ENCODE results near the gene NAGS. TPM values are rescaled to one million over a fixed set of nuclear protein-coding genes. Genes with fewer than 3 reads are reported as not detected.
"Not testable (repeated sequence)": the region's sequence is repeated elsewhere in the genome, so short reads cannot be mapped to it uniquely, and the experiment has no call there.

NAGS gene
- total RNA-seq, 4 donors from 2014 or later = 0.84 to 7.2 (median 1.8) TPM

DNA sequence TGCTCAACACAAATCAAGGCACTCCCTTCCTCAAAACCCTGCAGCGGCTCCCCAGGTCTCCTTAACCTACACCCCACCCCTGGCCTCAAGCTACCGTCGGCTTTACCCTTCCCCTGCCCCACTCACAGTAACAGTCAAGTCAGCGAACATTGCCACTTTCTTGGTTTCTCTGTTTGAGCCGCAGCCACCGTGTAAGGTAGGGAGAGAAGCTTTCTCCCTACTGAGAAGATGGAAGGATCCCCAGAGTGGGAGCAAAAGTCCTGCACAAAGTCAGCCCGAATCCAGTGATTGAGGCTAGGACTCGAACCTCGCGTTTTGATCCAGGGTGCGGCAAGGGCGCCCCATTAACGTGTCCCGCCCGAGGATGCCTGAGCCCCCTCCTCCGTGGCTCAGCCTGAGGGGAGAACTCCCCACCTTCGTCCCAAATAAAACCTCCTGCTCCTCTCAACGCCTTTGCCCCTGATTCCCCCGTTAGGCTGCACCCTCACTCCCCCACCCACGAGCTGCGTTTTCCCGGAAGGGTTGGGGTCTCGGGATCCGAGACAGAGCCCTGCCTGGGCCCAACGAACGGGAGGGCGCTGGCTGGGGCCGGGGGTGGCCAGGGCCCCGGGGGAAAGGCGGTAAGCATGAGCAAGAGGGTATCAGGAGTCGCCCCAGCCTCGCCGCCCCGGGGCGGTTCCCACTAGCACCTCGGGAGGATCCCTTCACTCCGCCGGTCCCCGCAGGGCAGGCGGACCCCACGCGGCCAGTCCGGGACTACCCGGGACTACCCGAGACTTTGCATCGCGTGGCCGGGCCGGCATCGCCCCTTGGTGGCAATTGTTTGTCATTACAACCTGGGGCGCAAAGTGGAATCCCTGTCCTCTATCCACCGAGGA, 9.9 kb upstream of the NAGS start:
- H3K4me1 ChIP-seq = peaks cover 0 to 11% (median 7%) of the 10 kb centered on the region in 4 donors
- 5 to 8% methylated on average over 34 to 45 of the region's 52 CpGs for WGBS, 2 donors
- H3K36me3 ChIP-seq = no peaks in the 10 kb centered on the region
- no peak overlapping the region for H3K27ac ChIP-seq
- peak in 1 of 2 donors; percentile 40 for DNase-seq (ENCODE audit: low spot score in 2 of 2)
- TF ChIP-seq POLR2A (IDR thresholded peaks at IDR 0.05) = no peak
- TF ChIP-seq, protein P1, sequence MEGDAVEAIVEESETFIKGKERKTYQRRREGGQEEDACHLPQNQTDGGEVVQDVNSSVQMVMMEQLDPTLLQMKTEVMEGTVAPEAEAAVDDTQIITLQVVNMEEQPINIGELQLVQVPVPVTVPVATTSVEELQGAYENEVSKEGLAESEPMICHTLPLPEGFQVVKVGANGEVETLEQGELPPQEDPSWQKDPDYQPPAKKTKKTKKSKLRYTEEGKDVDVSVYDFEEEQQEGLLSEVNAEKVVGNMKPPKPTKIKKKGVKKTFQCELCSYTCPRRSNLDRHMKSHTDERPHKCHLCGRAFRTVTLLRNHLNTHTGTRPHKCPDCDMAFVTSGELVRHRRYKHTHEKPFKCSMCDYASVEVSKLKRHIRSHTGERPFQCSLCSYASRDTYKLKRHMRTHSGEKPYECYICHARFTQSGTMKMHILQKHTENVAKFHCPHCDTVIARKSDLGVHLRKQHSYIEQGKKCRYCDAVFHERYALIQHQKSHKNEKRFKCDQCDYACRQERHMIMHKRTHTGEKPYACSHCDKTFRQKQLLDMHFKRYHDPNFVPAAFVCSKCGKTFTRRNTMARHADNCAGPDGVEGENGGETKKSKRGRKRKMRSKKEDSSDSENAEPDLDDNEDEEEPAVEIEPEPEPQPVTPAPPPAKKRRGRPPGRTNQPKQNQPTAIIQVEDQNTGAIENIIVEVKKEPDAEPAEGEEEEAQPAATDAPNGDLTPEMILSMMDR (IDR thresholded peaks at IDR 0.05) = peak; percentile 57 to 87 (median 75)
- peak overlapping the region in 2 of 4 donors; percentile 20 to 29 for H3K4me3 ChIP-seq
- H3K27me3 ChIP-seq = peaks cover 0 to 13% of the 10 kb centered on the region in 2 donors
- no peaks in the 10 kb centered on the region for H3K9me3 ChIP-seq

DNA sequence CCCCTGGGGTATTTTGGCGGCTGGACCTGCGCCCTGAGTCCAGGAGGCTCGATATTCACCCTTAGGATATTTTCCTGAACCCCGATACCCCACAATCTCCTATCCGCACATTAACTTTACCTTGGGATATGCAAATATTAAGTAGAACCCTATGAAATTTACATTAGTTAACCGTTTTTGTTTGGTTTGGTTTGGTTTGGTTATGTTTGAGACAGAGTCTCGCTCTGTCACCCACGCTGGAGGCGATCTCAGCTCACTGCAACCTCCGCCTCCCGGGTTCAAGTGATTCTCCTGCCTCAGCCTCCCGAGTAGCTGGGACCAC, 9.3 kb upstream of the NAGS start:
- no peak for DNase-seq (ENCODE audit: low spot score in 2 of 2)
- H3K36me3 ChIP-seq = no peaks in the 10 kb centered on the region
- H3K27ac ChIP-seq = no peak overlapping the region
- no peaks in the 10 kb centered on the region for H3K9me3 ChIP-seq
- TF ChIP-seq EP300 (IDR thresholded peaks at IDR 0.05) (no peak), POLR2A (IDR thresholded peaks at IDR 0.05) (no peak)
- H3K27me3 ChIP-seq = peaks cover 0 to 13% of the 10 kb centered on the region in 2 donors
- peaks cover 0 to 11% (median 7%) of the 10 kb centered on the region in 4 donors for H3K4me1 ChIP-seq
- 20 to 27% methylated on average over 12 of the region's 12 CpGs for WGBS, 2 donors
- peak overlapping the region in 1 of 4 donors; percentile 29 for H3K4me3 ChIP-seq

DNA sequence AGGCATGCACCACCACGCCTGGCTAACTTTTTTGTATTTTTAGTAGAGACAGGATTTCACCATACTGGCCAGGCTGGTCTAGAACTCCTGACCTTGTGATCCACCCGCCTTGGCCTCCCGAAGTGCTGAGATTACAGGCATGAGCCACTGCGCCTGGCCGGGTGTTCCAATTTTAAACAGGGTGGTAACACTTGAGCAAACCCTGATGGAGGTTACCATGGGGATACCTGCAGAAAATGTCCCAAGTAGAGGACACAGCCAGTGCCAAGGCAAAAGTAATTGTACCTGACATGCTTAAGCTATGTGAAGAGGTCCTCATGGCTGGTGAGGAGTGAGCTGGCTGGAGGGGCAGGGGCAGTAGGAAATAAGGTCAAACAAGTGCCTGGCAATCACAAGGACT, 7.2 kb upstream of the NAGS start:
- H3K27me3 ChIP-seq = peaks cover 0 to 14% of the 10 kb centered on the region in 2 donors
- not testable (repeated sequence) for H3K4me3 ChIP-seq; H3K9me3 ChIP-seq; DNase-seq (ENCODE audit: low spot score in 2 of 2); H3K27ac ChIP-seq; H3K36me3 ChIP-seq
- 87 to 94% methylated on average over 5 of the region's 5 CpGs for WGBS, 2 donors
- H3K4me1 ChIP-seq = peaks cover 0 to 11% (median 7%) of the 10 kb centered on the region in 4 donors

DNA sequence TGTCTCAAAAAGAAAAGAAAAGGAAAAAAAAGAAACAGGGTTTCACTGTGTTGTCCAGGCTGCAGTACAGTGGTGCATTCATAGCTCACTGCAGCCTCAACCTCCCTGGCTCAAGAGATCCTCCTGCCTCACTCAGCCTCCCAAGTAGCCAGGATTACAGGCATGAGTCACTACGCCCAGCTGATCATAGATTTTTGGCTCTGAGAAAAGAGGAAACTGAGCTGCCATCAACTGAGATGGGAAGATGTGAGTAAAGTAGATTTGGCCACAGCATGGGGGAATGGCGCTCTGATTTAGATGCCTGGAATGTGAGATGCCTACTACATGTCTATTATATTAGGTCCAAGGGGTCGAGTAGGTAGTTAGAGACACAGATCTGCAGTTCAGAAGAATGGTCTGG, 5.9 kb upstream of the NAGS start:
- Histone ChIP-seq H3K27ac (no peak overlapping the region), H3K27me3 (peaks cover 0 to 26% of the 10 kb centered on the region in 2 donors), H3K36me3 (no peaks in the 10 kb centered on the region), H3K9me3 (no peaks in the 10 kb centered on the region), H3K4me3 (no peak overlapping the region), H3K4me1 (peaks cover 0 to 11% (median 7%) of the 10 kb centered on the region in 4 donors)
- 68 to 72% methylated on average over 3 of the region's 3 CpGs for WGBS, 2 donors
- TF ChIP-seq, protein P1 (IDR thresholded peaks at IDR 0.05) = no peak
- no peak for TF ChIP-seq POLR2A (IDR thresholded peaks at IDR 0.05)
- TF ChIP-seq EP300 (IDR thresholded peaks at IDR 0.05) = no peak
- DNase-seq (ENCODE audit: low spot score in 2 of 2) = no peak

DNA sequence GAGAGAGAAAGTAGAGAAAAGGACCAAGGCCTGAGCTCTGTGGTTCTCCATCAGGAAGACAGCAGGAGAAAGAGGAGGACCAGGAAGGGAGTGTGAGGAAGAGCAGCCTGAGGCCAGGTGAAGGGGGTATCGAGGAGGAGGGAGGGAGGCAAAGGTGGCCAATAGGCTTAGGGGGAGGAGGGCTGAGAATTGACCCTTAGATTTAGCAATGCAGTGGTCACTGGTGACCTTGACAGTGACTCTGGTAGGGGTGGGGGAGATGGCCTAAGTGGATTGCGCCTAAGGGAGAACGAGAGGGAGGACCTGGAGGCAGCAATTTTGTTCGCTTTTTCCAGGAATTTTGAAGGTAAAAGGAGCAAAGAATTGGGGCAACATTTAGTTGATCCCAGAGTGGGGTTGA, 5.4 kb upstream of the NAGS start:
- Histone ChIP-seq H3K27me3 (peaks cover 0 to 31% of the 10 kb centered on the region in 2 donors), H3K9me3 (no peaks in the 10 kb centered on the region), H3K4me3 (no peak overlapping the region), H3K36me3 (no peaks in the 10 kb centered on the region), H3K27ac (no peak overlapping the region), H3K4me1 (peaks cover 0 to 11% (median 7%) of the 10 kb centered on the region in 4 donors)
- 67 to 73% methylated on average over 4 of the region's 4 CpGs for WGBS, 2 donors
- no peak for DNase-seq (ENCODE audit: low spot score in 2 of 2)
- TF ChIP-seq POLR2A (IDR thresholded peaks at IDR 0.05) (no peak), EP300 (IDR thresholded peaks at IDR 0.05) (no peak)

DNA sequence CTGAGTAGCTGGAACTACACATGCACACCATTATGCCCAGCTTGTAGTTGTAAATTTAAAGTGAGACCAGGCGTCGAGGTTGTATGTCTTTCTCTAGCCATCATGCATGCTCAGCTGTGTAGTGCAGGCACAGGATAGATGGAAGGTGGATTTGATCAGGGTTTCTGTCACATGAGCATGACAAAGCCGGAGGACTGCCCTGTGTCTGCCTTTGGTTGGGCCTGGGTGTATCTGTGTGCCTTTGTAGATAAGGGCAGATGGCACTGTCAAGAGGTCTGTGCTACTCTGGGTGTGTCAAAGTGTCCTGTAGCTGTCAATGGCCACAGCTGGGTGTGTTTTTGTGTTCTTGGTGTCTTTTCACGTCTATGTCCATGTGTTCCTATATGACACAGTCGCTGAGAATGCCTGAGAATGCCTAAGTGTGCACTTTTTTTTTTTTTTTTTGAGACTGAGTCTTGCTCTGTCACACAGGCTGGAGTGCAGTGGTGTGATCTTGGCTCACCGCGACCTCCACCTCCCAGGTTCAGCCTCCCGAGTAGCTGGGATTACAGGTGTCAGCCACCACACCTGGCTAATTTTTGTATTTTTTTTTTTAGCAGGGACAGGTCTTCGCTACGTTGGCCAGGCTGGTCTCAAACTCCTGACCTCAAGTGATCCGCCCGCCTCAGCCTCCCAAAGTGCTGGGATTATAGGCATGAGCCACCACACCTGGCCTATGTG, 4.1 kb upstream of the NAGS start:
- 85 to 86% methylated on average over 11 to 12 of the region's 12 CpGs for WGBS, 2 donors
- H3K9me3 ChIP-seq = no peaks in the 10 kb centered on the region
- H3K27me3 ChIP-seq = peaks cover 3 to 43% of the 10 kb centered on the region in 2 donors
- peaks cover 0 to 12% (median 6%) of the 10 kb centered on the region in 4 donors for H3K4me1 ChIP-seq
- no peak overlapping the region for H3K27ac ChIP-seq
- H3K4me3 ChIP-seq = no peak overlapping the region
- H3K36me3 ChIP-seq = no peaks in the 10 kb centered on the region
- TF ChIP-seq, protein P1 (IDR thresholded peaks at IDR 0.05) = no peak
- TF ChIP-seq EP300 (IDR thresholded peaks at IDR 0.05) (no peak), POLR2A (IDR thresholded peaks at IDR 0.05) (no peak)
- no peak for DNase-seq (ENCODE audit: low spot score in 2 of 2)
